A549 (cell line): ENCODE results near the gene MCFD2. TPM values are rescaled to one million over a fixed set of nuclear protein-coding genes. Genes with fewer than 3 reads are reported as not detected.

Experiments used
- ATAC-seq, 2 experiments: fragments of 200-7000 bp in 1 of 2; fragments of >200 bp in 1 of 2; cut with Nextera tagmentation in 1 of 2; cut with Tn5 transposase in 1 of 2; 3 replicates each; pipeline versions ENCODE4 v1.8.0 to v1.9.1; 2018 to 2020; ENCODE audit warnings: mild to moderate bottlenecking in 1 of 2, moderate library complexity in 1 of 2
- CTCF ChIA-PET: fragments of 300-600 bp; sonication (Branson Sonifier 250); formaldehyde crosslinking; extraction: SDS; loops from one replicate; lab custom pipeline; 2021; ENCODE audit warnings: antibody characterized with exemption, inconsistent platforms; lab: Yijun Ruan, JAX
- POLR2A ChIA-PET: fragments of 350-600 bp; formaldehyde crosslinking; extraction: SDS; loops from one replicate; lab custom pipeline; 2021; ENCODE audit warnings: antibody characterized with exemption, inconsistent platforms; lab: Yijun Ruan, JAX
- DNase-seq, 2 experiments: peaks; one replicate each; pipeline versions ENCODE4 v3.0.0 to v3.0.0-alpha.2; 2011 to 2016; ENCODE audit warnings: low read depth in 1 of 2, low spot score in 1 of 2
- FAIRE-seq: peaks from 2 replicates; lab custom pipeline; 2011; peaks lifted over from hg19 to GRCh38; lab: Jason Lieb, UNC
- H3K27ac ChIP-seq, 2 experiments: fragments of >200 bp; sonication (Bioruptor Twin); formaldehyde crosslinking; 3 replicates each; pipeline ENCODE4 v1.5.1; 2016 to 2017
- H3K4me1 ChIP-seq: fragments of >200 bp; sonication (Bioruptor Twin); formaldehyde crosslinking; 3 replicates; pipeline ENCODE4 v1.6.1; 2016
- H3K4me2 ChIP-seq: fragments of >200 bp; sonication (Bioruptor Twin); formaldehyde crosslinking; 3 replicates; pipeline ENCODE4 v1.6.1; 2016
- H3K4me3 ChIP-seq: fragments of >200 bp; sonication (Bioruptor Twin); formaldehyde crosslinking; 3 replicates; pipeline ENCODE4 v1.5.1; 2016
- H3K9me3 ChIP-seq: fragments of >200 bp; sonication (Bioruptor Twin); formaldehyde crosslinking; 3 replicates; pipeline ENCODE4 v1.6.1; 2016
- CBX2 ChIP-seq: fragments of 200-600 bp; sonication (generic); IDR thresholded peaks from 2 replicates; pipeline ENCODE4 v1.6.1; 2016; ENCODE audit warnings: low read depth, mild to moderate bottlenecking, borderline replicate concordance
- CEBPB ChIP-seq, 2 experiments: fragments of >200 bp in 1 of 2; sonication (Bioruptor Twin) in 1 of 2; formaldehyde crosslinking in 1 of 2; IDR thresholded peaks; 2 replicates each; pipeline ENCODE4 v1.6.1; 2012 to 2016
- EP300 ChIP-seq, 2 experiments: fragments of >200 bp; sonication (Bioruptor Twin); formaldehyde crosslinking; IDR thresholded peaks; 2 replicates in 1 of 2; 3 replicates in 1 of 2; pipeline ENCODE4 v1.6.1; 2016 to 2017
- ESRRA ChIP-seq: fragments of 150-350 bp; IDR thresholded peaks from 2 replicates; pipeline ENCODE4 v1.6.1; 2014; ENCODE audit warnings: mild to moderate bottlenecking, low read length, borderline replicate concordance
- FOSL2 ChIP-seq, 2 experiments: fragments of 450-650 bp in 1 of 2; fragments of >200 bp in 1 of 2; sonication (Bioruptor Twin) in 1 of 2; formaldehyde crosslinking; IDR thresholded peaks; 2 replicates each; pipeline versions ENCODE4 v1.5.0 to v1.6.1; 2016 to 2020; ENCODE audit warnings: mild to moderate bottlenecking in 1 of 2, moderate library complexity in 1 of 2
- GATA3 ChIP-seq: IDR thresholded peaks from 2 replicates; pipeline ENCODE4 v1.6.1; 2012; ENCODE audit warnings: borderline replicate concordance
- JUN ChIP-seq, 2 experiments: fragments of >200 bp; sonication (Bioruptor Twin); formaldehyde crosslinking; IDR thresholded peaks; 2 replicates in 1 of 2; 3 replicates in 1 of 2; pipeline ENCODE4 v1.6.1; 2016 to 2017
- JUNB ChIP-seq: fragments of >200 bp; sonication (Bioruptor Twin); formaldehyde crosslinking; IDR thresholded peaks from 2 replicates; pipeline ENCODE4 v1.6.1; 2016
- MAFK ChIP-seq: fragments of 450-650 bp; IDR thresholded peaks from 2 replicates; pipeline ENCODE4 v1.6.1; 2014; ENCODE audit not compliant: partially characterized antibody
- MAZ ChIP-seq: fragments of 150-350 bp; IDR thresholded peaks from 2 replicates; pipeline ENCODE4 v1.6.1; 2014; ENCODE audit warnings: antibody characterized with exemption, low read depth, low read length, borderline replicate concordance
- NPAS2 ChIP-seq: fragments of 250-450 bp; sonication (Bioruptor Pico); IDR thresholded peaks from 2 replicates; pipeline ENCODE4 v1.8.0; 2022; ENCODE audit warnings: mild to moderate bottlenecking, moderate library complexity, borderline replicate concordance
- RAD21 ChIP-seq, 2 experiments: fragments of >200 bp in 1 of 2; sonication (Bioruptor Twin) in 1 of 2; formaldehyde crosslinking in 1 of 2; IDR thresholded peaks in 1 of 2; conservative IDR thresholded peaks in 1 of 2; 2 replicates in 1 of 2; 3 replicates in 1 of 2; pipeline ENCODE4 v1.6.1; 2012 to 2018; ENCODE audit warnings: inconsistent platforms in 1 of 2
- RCOR1 ChIP-seq: fragments of 150-350 bp; IDR thresholded peaks from 2 replicates; pipeline ENCODE4 v1.6.1; 2014; ENCODE audit warnings: antibody characterized with exemption, low read length, low read depth
- RNF2 ChIP-seq: fragments of 200-600 bp; sonication (generic); IDR thresholded peaks from 2 replicates; pipeline ENCODE4 v1.6.1; 2016; ENCODE audit warnings: low read depth, mild to moderate bottlenecking, antibody characterized with exemption, moderate library complexity, borderline replicate concordance
- TP53 ChIP-seq: fragments of 250-450 bp; sonication (Bioruptor Pico); IDR thresholded peaks from 2 replicates; pipeline ENCODE4 v1.5.0; 2021; ENCODE audit warnings: mild to moderate bottlenecking, moderate library complexity
- ZNF302 ChIP-seq: fragments of 250-450 bp; sonication (Bioruptor Pico); IDR thresholded peaks from 2 replicates; pipeline ENCODE4 v1.9.0; 2021; ENCODE audit warnings: inconsistent platforms, mild to moderate bottlenecking, moderate library complexity
- ZSCAN20 ChIP-seq: fragments of 250-450 bp; sonication (Bioruptor Pico); IDR thresholded peaks from 2 replicates; pipeline ENCODE4 v1.8.0; 2022; ENCODE audit warnings: mild to moderate bottlenecking, moderate library complexity
- WGBS: methylation state at CpG from one replicate; pipeline ENCODE4 v1.1.6; 2017; ENCODE audit errors: missing lambda C conversion rate; 5-methylcytosine and 5-hydroxymethylcytosine counted together
- polyA plus RNA-seq, 4 experiments: library from polyadenylated mRNA; depleted of rRNA in 3 of 4; stranded (reverse); fragments of >200 nt; fragmentation: RNase III in 1 of 4; extraction: RNeasy Plus Mini Kit Qiagen cat#74134 plus additional on column Dnase treatment in 1 of 4; gene quantifications; 2 replicates in 3 of 4; 3 replicates in 1 of 4; pipeline ENCODE4 v1.2.3, GENCODE V29; 2011 to 2017
- TF ChIP-seq, protein P1 (sequence below): fragments of >200 bp; sonication (Bioruptor Twin); formaldehyde crosslinking; IDR thresholded peaks from 2 replicates; pipeline ENCODE4 v1.6.1; 2016
- TF ChIP-seq, protein P2 (sequence below): fragments of 250-450 bp; sonication (Bioruptor Pico); IDR thresholded peaks from 2 replicates; pipeline ENCODE4 v1.5.0; 2021; ENCODE audit warnings: mild to moderate bottlenecking, moderate library complexity, borderline replicate concordance
- TF ChIP-seq, protein P3 (sequence below): fragments of >200 bp; sonication (Bioruptor Twin); formaldehyde crosslinking; IDR thresholded peaks from 3 replicates; pipeline ENCODE4 v1.5.1; 2016

The MCFD2 gene
- polyA plus RNA-seq, 2 of the 4 experiments (the other 2 are of a cell fraction) = 118 to 210 TPM

DNA sequence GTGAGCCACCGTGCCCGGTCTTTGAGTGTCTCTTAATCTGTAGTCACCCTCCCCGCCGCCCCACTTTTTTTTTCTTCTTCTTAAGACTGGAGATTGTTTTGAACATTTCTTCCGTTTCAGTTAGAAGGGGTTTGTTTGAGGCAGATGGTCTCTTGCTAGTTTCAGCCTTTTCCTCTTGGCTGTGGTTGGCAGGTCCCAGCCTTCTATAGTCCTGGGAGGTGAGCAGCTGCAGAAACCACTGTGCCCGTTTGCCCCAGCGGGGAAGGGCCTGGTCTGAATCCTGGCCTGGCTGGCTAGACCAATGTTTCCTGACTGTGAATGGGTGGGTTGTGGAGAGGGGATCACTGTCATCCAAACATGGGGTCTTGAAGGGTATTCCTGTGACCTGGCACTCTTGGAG lies 30.1 kb upstream of the MCFD2 start:
- TF ChIP-seq, protein P1, sequence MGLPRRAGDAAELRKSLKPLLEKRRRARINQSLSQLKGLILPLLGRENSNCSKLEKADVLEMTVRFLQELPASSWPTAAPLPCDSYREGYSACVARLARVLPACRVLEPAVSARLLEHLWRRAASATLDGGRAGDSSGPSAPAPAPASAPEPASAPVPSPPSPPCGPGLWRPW = no peak
- TF ChIP-seq JUN (IDR thresholded peaks at IDR 0.05) = no peak
- no peak for TF ChIP-seq CEBPB (IDR thresholded peaks at IDR 0.05)
- no peak for TF ChIP-seq MAFK
- TF ChIP-seq, protein P2, sequence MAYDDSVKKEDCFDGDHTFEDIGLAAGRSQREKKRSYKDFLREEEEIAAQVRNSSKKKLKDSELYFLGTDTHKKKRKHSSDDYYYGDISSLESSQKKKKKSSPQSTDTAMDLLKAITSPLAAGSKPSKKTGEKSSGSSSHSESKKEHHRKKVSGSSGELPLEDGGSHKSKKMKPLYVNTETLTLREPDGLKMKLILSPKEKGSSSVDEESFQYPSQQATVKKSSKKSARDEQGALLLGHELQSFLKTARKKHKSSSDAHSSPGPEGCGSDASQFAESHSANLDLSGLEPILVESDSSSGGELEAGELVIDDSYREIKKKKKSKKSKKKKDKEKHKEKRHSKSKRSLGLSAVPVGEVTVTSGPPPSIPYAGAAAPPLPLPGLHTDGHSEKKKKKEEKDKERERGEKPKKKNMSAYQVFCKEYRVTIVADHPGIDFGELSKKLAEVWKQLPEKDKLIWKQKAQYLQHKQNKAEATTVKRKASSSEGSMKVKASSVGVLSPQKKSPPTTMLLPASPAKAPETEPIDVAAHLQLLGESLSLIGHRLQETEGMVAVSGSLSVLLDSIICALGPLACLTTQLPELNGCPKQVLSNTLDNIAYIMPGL (CRISPR knock-in tag) = no peak
- no peak for TF ChIP-seq RAD21 (conservative IDR thresholded peaks at IDR 0.05 in 1 of 2, IDR thresholded peaks at IDR 0.05 in 1 of 2)
- no peak for TF ChIP-seq RNF2
- no peak for TF ChIP-seq FOSL2 (IDR thresholded peaks at IDR 0.05)
- TF ChIP-seq FOSL2 (CRISPR knock-in tag; IDR thresholded peaks at IDR 0.05) = no peak
- DNase-seq = no peak
- no peak for FAIRE-seq
- POLR2A ChIA-PET = interaction anchor here (0.6 kb wide), 1 partner anchor 22 kb away, joined by 3 read pairs; no protein-coding TSS in a partner anchor
- H3K9me3 ChIP-seq = no peaks in the 10 kb centered on the region
- H3K4me1 ChIP-seq = peaks cover 40% of the 10 kb centered on the region
- peak overlapping the region in 1 of 2 experiments; percentile 21; a peak in 1 of 6 replicates for H3K27ac ChIP-seq
- 96% methylated on average over 7 of the region's 7 CpGs for WGBS
- CTCF ChIA-PET = interaction anchor here (0.7 to 3.2 kb wide), 5 partner anchors 16 to 377 kb away, joined by 3 to 15 read pairs (median 4); no protein-coding TSS in a partner anchor
- no peak overlapping the region for H3K4me2 ChIP-seq
- ATAC-seq = no peak
- H3K4me3 ChIP-seq = no peak overlapping the region

DNA sequence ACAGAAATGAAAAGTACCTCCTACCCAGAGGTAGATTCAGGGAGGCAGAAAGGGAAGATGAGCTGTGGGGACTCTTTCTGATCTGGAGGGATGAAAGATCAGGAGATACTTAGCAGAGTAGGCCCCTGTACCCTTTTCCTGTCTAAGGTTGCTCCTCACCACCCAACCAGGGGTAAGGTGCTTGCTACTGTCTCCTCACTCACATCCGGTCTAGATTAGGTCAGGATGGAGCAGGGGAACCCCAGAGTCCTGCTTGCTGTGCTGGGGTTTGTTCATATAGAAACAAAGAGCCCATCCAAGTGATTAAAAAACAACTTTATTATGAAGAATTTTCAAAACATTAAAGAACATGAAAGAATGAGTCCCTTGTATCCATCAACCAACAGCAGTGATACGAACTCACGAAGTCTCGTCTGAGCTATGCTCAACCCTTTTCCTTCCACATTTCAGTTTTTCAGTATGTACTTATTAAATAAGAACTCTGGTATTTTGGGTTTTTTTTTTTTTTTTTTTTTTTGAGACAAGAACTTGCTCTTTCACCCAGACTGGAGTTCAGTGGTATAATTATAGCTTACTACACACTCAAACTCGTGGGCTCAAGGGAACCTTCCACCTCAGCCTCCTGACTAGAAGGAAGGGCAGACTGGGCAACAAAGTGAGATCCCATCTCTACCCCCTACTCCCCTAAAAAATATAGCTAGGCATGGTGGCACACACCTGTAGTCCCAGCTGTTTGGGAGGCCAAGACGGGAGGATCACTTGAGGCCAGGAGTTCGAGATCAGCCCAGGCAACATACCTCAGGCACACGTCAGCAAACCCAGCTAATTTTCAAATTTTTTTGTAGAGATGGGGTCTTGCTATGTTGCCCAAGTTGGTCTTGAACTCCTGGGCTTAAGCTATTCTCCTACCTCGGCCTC lies 28.5 kb upstream of the MCFD2 start:
- Histone ChIP-seq H3K4me1 (peaks cover 43% of the 10 kb centered on the region), H3K9me3 (no peaks in the 10 kb centered on the region), H3K4me3 (no peak overlapping the region), H3K27ac (peak overlapping the region in 1 of 2 experiments; percentile 92; a peak in 1 of 6 replicates), H3K4me2 (peak overlapping the region; percentile 93)
- TF ChIP-seq ZNF302 (no peak), CBX2 (no peak), ZSCAN20 (CRISPR knock-in tag) (no peak), RCOR1 (no peak), GATA3 (no peak), ESRRA (no peak), TP53 (CRISPR knock-in tag) (no peak), NPAS2 (CRISPR knock-in tag) (no peak), JUNB (no peak), EP300 (IDR thresholded peaks at IDR 0.05) (no peak), MAFK (no peak), MAZ (no peak)
- TF ChIP-seq, protein P3, sequence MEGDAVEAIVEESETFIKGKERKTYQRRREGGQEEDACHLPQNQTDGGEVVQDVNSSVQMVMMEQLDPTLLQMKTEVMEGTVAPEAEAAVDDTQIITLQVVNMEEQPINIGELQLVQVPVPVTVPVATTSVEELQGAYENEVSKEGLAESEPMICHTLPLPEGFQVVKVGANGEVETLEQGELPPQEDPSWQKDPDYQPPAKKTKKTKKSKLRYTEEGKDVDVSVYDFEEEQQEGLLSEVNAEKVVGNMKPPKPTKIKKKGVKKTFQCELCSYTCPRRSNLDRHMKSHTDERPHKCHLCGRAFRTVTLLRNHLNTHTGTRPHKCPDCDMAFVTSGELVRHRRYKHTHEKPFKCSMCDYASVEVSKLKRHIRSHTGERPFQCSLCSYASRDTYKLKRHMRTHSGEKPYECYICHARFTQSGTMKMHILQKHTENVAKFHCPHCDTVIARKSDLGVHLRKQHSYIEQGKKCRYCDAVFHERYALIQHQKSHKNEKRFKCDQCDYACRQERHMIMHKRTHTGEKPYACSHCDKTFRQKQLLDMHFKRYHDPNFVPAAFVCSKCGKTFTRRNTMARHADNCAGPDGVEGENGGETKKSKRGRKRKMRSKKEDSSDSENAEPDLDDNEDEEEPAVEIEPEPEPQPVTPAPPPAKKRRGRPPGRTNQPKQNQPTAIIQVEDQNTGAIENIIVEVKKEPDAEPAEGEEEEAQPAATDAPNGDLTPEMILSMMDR = no peak
- ChIA-PET CTCF (interaction anchor here (0.7 to 3.2 kb wide), 6 partner anchors 9 to 379 kb away, joined by 3 to 15 read pairs (median 3); no protein-coding TSS in a partner anchor), POLR2A (interaction anchor here (0.6 kb wide), 2 partner anchors 39 to 1570 kb away, joined by 3 read pairs; no protein-coding TSS in a partner anchor)
- DNase-seq (no peak), ATAC-seq (no peak), FAIRE-seq (no peak)
- WGBS = 89% methylated on average over 9 of the region's 9 CpGs
